DND-41 (cell line): ENCODE data around the gene MX1.
A peak's percentile ranks its signal among the peaks of the same experiment; 100 is the strongest.

ENCODE experiments used
- ATAC-seq: fragments of 200-7000 bp; cut with Tn5 transposase; 3 replicates; pipeline ENCODE4 v1.9.1; 2021; ENCODE audit warnings: low read depth; ENCODE audit not compliant: insufficient read depth
- DNase-seq: peaks from one replicate; pipeline ENCODE4 v3.0.0-alpha.2; 2020
- H2AFZ ChIP-seq: 2 replicates; pipeline ENCODE4 v1.6.0; 2012; ENCODE audit warnings: low read depth, low read length
- H3K27ac ChIP-seq: 2 replicates; pipeline ENCODE4 v1.5.1; 2012; ENCODE audit warnings: low read length, inconsistent platforms
- H3K27me3 ChIP-seq: fragments of 200-600 bp; sonication (generic); 2 replicates; pipeline ENCODE4 v1.6.0; 2012; ENCODE audit warnings: low read length, mild to moderate bottlenecking, inconsistent platforms; ENCODE audit not compliant: insufficient read depth, poor library complexity
- H3K36me3 ChIP-seq: 2 replicates; pipeline ENCODE4 v1.5.1; 2012; ENCODE audit warnings: low read length, inconsistent platforms; ENCODE audit not compliant: insufficient read depth
- H3K4me1 ChIP-seq: 2 replicates; pipeline ENCODE4 v1.5.1; 2012; ENCODE audit warnings: mild to moderate bottlenecking, low read length; ENCODE audit not compliant: insufficient read depth
- H3K4me2 ChIP-seq: 2 replicates; pipeline ENCODE4 v1.6.0; 2012; ENCODE audit warnings: mild to moderate bottlenecking, moderate library complexity, low read length, inconsistent platforms; ENCODE audit not compliant: insufficient read depth
- H3K4me3 ChIP-seq, 2 experiments: fragments of 200-600 bp in 1 of 2; shearing (Covaris generic) in 1 of 2; 2 replicates each; pipeline ENCODE4 v1.5.1; 2012 to 2016; ENCODE audit warnings: inconsistent platforms in 2 of 2, low read length in 2 of 2, mild to moderate bottlenecking in 2 of 2, low read depth in 1 of 2, moderate library complexity in 1 of 2
- H3K79me2 ChIP-seq: 2 replicates; pipeline ENCODE4 v1.6.0; 2012; ENCODE audit warnings: low read length, inconsistent platforms; ENCODE audit not compliant: insufficient read depth
- H3K9ac ChIP-seq: 2 replicates; pipeline ENCODE4 v1.6.0; 2012; ENCODE audit warnings: low read depth, mild to moderate bottlenecking, inconsistent platforms, low read length, moderate library complexity
- H3K9me3 ChIP-seq: 2 replicates; pipeline ENCODE4 v1.5.1; 2012; ENCODE audit warnings: low read length, moderate library complexity, mild to moderate bottlenecking, inconsistent platforms; ENCODE audit not compliant: insufficient read depth, severe bottlenecking
- H4K20me1 ChIP-seq: 2 replicates; pipeline ENCODE4 v1.6.0; 2012; ENCODE audit warnings: low read length; ENCODE audit not compliant: insufficient read depth
- EZH2 ChIP-seq: IDR thresholded peaks from 3 replicates; pipeline ENCODE4 v1.6.1; 2012; ENCODE audit warnings: borderline replicate concordance, low read depth, mild to moderate bottlenecking, moderate library complexity, low read length, inconsistent platforms; ENCODE audit not compliant: severe bottlenecking
- TF ChIP-seq, protein P1 (sequence below): IDR thresholded peaks from 2 replicates; pipeline ENCODE4 v1.5.1; 2012; ENCODE audit warnings: borderline replicate concordance, low read length, moderate library complexity, mild to moderate bottlenecking; ENCODE audit not compliant: poor library complexity, severe bottlenecking; ENCODE audit errors: extremely low read depth

MX1 gene

DNA sequence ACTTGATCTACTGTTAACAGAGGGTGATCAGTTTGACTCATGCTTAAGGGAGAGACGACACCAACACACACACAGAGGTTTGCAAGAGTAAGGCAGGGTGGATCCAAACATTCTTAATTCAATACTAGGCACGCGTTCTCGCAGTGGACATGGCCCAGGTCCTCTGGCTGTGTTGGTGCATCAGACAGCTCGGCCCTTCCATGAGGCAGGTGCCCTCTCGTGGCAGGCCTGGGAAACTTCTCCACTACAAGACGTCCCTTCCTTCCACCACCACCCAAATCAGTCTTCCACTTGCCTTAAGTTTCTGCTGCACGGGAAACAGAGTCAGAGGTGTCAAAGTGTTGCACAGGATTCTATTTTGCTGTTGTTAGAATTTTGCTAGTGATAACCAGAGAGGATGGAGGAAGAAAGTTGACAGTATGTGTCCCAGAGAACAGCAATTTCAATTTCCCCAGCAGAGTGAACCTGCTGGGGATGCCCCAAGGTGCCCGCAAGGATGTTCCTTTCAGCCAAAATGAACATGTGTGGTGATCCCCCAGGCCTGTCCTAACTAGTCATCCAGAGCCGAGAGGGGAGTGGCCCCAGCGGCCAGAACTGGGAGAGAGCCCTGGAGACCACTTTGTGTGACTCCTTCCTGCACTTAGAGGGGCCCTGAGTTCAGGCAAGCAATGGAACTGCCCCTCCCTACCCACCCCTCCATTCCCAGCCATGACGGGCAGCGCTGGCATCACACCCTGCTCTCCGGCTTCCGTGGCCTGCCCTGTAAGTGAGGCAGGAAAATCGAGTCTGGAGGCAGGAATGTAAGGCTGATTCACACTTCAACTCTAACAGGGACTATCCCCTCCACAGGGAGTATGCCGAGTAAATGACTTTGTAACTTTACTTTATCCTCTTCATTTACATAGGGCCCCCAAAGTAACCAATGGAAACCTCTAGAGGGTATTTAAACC lies 34.8 kb downstream of the MX1 start:
- no peaks in the 10 kb centered on the region for H3K36me3 ChIP-seq
- no peaks in the 10 kb centered on the region for H3K4me1 ChIP-seq
- H3K79me2 ChIP-seq, result no peaks in the 10 kb centered on the region
- ATAC-seq, result peak; percentile 71
- no peak overlapping the region for H3K27ac ChIP-seq
- TF ChIP-seq EZH2, result no peak
- TF ChIP-seq, protein P1, sequence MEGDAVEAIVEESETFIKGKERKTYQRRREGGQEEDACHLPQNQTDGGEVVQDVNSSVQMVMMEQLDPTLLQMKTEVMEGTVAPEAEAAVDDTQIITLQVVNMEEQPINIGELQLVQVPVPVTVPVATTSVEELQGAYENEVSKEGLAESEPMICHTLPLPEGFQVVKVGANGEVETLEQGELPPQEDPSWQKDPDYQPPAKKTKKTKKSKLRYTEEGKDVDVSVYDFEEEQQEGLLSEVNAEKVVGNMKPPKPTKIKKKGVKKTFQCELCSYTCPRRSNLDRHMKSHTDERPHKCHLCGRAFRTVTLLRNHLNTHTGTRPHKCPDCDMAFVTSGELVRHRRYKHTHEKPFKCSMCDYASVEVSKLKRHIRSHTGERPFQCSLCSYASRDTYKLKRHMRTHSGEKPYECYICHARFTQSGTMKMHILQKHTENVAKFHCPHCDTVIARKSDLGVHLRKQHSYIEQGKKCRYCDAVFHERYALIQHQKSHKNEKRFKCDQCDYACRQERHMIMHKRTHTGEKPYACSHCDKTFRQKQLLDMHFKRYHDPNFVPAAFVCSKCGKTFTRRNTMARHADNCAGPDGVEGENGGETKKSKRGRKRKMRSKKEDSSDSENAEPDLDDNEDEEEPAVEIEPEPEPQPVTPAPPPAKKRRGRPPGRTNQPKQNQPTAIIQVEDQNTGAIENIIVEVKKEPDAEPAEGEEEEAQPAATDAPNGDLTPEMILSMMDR, result peak; percentile 78
- peaks cover 6% of the 10 kb centered on the region for H3K9me3 ChIP-seq
- H3K4me2 ChIP-seq, result no peak overlapping the region
- H3K9ac ChIP-seq, result no peak overlapping the region
- no peak overlapping the region for H3K4me3 ChIP-seq
- no peaks in the 10 kb centered on the region for H4K20me1 ChIP-seq
- DNase-seq, result peak; percentile 46
- no peak overlapping the region for H2AFZ ChIP-seq
- no peaks in the 10 kb centered on the region for H3K27me3 ChIP-seq

DNA sequence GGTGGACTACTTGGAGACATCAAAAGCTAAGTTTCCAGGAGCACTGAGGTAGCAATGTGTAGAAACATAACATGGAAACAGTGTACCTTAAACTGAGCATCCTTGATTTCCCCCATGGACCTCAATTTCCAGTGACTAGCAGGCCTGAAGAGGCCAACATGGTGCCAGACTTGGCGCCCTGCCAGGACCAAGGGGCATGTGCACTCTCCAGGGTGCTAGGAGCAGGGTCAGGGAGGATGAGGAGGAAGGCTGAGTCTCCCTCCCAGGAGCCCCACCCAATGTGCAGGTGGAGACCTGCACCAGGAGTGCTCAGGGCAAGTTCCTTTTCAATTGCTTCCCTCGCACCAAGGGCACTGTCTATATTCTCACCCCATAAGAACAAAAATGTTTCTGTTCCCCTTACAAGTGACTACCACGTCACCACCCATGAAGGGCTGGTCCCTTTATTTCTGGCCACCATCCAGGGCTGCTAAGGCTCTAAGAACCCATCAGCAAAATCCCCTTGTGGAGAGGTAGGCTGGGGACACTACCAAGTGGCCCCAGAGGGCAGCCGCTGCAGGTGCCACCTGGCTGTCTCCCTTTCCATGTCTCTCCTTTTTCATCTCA lies 39.2 kb downstream of the MX1 start:
- H3K27ac ChIP-seq, result no peak overlapping the region
- DNase-seq, result no peak
- no peak overlapping the region for H2AFZ ChIP-seq
- no peak overlapping the region for H3K9ac ChIP-seq
- H4K20me1 ChIP-seq, result no peaks in the 10 kb centered on the region
- H3K79me2 ChIP-seq, result no peaks in the 10 kb centered on the region
- H3K36me3 ChIP-seq, result no peaks in the 10 kb centered on the region
- H3K4me3 ChIP-seq, result no peak overlapping the region
- H3K4me1 ChIP-seq, result peaks cover 6% of the 10 kb centered on the region; the same call in 1 of the 2 replicates
- TF ChIP-seq EZH2, result no peak
- TF ChIP-seq, protein P1, result no peak
- H3K27me3 ChIP-seq, result no peaks in the 10 kb centered on the region
- H3K9me3 ChIP-seq, result peaks cover 6% of the 10 kb centered on the region
- ATAC-seq, result no peak
- no peak overlapping the region for H3K4me2 ChIP-seq

DNA sequence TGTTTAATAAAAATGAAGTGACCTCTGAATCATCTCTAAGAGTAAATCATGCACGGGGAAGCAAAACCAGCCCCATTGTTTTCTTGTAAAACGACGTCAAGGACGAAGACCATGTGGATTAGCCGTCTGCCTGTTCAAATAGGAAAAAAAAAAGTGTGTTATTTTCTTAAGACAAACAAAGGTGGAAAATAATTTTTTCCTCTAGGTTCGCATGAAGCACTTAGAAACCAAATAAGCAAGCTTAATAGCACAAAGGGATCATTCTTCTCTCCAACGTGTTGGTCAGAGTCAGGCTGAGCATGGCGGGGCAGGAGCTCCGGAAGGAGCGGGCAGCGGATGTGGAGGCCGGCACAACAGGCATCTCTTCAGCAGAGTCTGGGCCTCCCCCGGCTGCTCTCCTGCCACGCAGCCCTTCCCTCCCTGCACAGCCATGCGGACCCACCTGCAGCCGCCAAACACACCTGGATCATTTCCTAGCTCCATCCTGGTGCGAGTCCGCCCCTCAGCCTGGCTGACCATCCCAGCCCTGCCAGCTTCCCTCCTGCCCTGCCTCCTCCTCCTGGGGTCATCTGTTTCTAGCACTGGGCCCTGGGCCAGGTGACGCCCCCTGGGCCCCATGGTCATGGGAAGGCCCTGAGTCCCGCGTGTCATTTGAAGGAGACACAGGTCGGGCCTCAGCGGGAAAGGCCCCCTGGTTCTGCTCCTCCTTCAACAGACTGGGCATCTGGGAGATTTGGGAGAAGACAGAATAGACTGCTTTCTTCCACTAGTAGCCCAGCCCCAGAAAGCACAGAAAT lies 40.2 kb downstream of the MX1 start:
- ATAC-seq (no peak), DNase-seq (no peak)
- TF ChIP-seq, protein P1, result no peak
- no peak for TF ChIP-seq EZH2

More for the DNA sequence above, 40.2 kb downstream of the MX1 start:
- no peaks in the 10 kb centered on the region for H3K36me3 ChIP-seq
- H3K4me2 ChIP-seq, result no peak overlapping the region
- H3K9me3 ChIP-seq, result peaks cover 6% of the 10 kb centered on the region
- H3K9ac ChIP-seq, result no peak overlapping the region
- H3K4me3 ChIP-seq, result no peak overlapping the region
- H3K79me2 ChIP-seq, result no peaks in the 10 kb centered on the region
- no peak overlapping the region for H2AFZ ChIP-seq
- no peak overlapping the region for H3K27ac ChIP-seq
- peaks cover under 1% of the 10 kb centered on the region for H3K27me3 ChIP-seq
- H3K4me1 ChIP-seq, result peaks cover 7% of the 10 kb centered on the region; the same call in 1 of the 2 replicates
- H4K20me1 ChIP-seq, result no peaks in the 10 kb centered on the region
